ENCODE measurements around the gene PGAP2. TPM values are rescaled to one million over a fixed set of nuclear protein-coding genes. Genes with fewer than 3 reads are reported as not detected.

The PGAP2 gene
- total RNA-seq, 1 experiment from 2014 or later, result 39.5 TPM

- Histone ChIP-seq H3K4me1 (replicated peaks; ENCODE audit: insufficient read depth) (no peaks in the 10 kb centered on the region), H3K79me2 (ENCODE audit: low read depth) (peaks cover 23% of the 10 kb centered on the region), H2AFZ (no peak overlapping the region), H4K20me1 (ENCODE audit: insufficient read depth) (no peaks in the 10 kb centered on the region), H3K4me3 (no peak overlapping the region), H3K27ac (no peak overlapping the region), H3K4me2 (no peak overlapping the region), H3F3A (ENCODE audit: insufficient read depth, low read depth) (no peaks in the 10 kb centered on the region), H3K36me3 (ENCODE audit: low read depth) (no peaks in the 10 kb centered on the region), H3K9me2 (ENCODE audit: insufficient read depth) (no peaks in the 10 kb centered on the region), H3K27me3 (ENCODE audit: insufficient read depth, low read depth) (no peaks in the 10 kb centered on the region), H3K9me3 (ENCODE audit: insufficient read depth, low read depth) (no peaks in the 10 kb centered on the region)
- ChIA-PET POLR2A (ENCODE audit: unreplicated experiment) (no interaction called here), CTCF (no interaction called here)
- no peak for TF ChIP-seq EZH2 (IDR thresholded peaks at IDR 0.05; ENCODE audit: low read depth)
- TF ChIP-seq, protein P1, sequence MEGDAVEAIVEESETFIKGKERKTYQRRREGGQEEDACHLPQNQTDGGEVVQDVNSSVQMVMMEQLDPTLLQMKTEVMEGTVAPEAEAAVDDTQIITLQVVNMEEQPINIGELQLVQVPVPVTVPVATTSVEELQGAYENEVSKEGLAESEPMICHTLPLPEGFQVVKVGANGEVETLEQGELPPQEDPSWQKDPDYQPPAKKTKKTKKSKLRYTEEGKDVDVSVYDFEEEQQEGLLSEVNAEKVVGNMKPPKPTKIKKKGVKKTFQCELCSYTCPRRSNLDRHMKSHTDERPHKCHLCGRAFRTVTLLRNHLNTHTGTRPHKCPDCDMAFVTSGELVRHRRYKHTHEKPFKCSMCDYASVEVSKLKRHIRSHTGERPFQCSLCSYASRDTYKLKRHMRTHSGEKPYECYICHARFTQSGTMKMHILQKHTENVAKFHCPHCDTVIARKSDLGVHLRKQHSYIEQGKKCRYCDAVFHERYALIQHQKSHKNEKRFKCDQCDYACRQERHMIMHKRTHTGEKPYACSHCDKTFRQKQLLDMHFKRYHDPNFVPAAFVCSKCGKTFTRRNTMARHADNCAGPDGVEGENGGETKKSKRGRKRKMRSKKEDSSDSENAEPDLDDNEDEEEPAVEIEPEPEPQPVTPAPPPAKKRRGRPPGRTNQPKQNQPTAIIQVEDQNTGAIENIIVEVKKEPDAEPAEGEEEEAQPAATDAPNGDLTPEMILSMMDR (conservative IDR thresholded peaks at IDR 0.05), result no peak
- intact Hi-C loops (cut with micrococcal nuclease; ENCODE audit: unreplicated experiment), result no loop called here
- no TSS peak for BruUV-seq (replicated peaks)
- no peak for DNase-seq
These were observed 25.1 kb downstream of the PGAP2 start for GRCh38 chr11:3833449-3833848.

GRCh38 chr11:3834349-3834663 lies 25.9 kb downstream of the PGAP2 start:
- no peaks in the 10 kb centered on the region for H3K27me3 ChIP-seq (ENCODE audit: insufficient read depth, low read depth)
- no peaks in the 10 kb centered on the region for H3K9me3 ChIP-seq (ENCODE audit: insufficient read depth, low read depth)
- peaks cover 29% of the 10 kb centered on the region for H3K79me2 ChIP-seq (ENCODE audit: low read depth)
- no peaks in the 10 kb centered on the region for H3K4me1 ChIP-seq (replicated peaks; ENCODE audit: insufficient read depth)
- no peak overlapping the region for H3K27ac ChIP-seq
- no peak overlapping the region for H2AFZ ChIP-seq
- intact Hi-C loops (cut with micrococcal nuclease; ENCODE audit: unreplicated experiment), result no loop called here
- POLR2A ChIA-PET (ENCODE audit: unreplicated experiment), result no interaction called here
- no peaks in the 10 kb centered on the region for H3F3A ChIP-seq (ENCODE audit: insufficient read depth, low read depth)
- DNase-seq, result no peak
- CTCF ChIA-PET, result no interaction called here
- no peaks in the 10 kb centered on the region for H3K9me2 ChIP-seq (ENCODE audit: insufficient read depth)
- BruUV-seq (replicated peaks), result no TSS peak
- no peak for TF ChIP-seq EZH2 (IDR thresholded peaks at IDR 0.05; ENCODE audit: low read depth)
- TF ChIP-seq, protein P1 (conservative IDR thresholded peaks at IDR 0.05), result no peak
- no peak overlapping the region for H3K4me3 ChIP-seq
- no peaks in the 10 kb centered on the region for H4K20me1 ChIP-seq (ENCODE audit: insufficient read depth)
- no peaks in the 10 kb centered on the region for H3K36me3 ChIP-seq (ENCODE audit: low read depth)
- no peak overlapping the region for H3K4me2 ChIP-seq

- Histone ChIP-seq H3K4me3 (no peak overlapping the region), H3K4me1 (replicated peaks; ENCODE audit: insufficient read depth) (0 out of 2 replicates have a peak, but pooled peaks cover 3% of the 10 kb centered on the region), H3K27ac (no peak overlapping the region), H3K9me2 (ENCODE audit: insufficient read depth) (no peaks in the 10 kb centered on the region), H3K27me3 (ENCODE audit: insufficient read depth, low read depth) (no peaks in the 10 kb centered on the region), H3K36me3 (ENCODE audit: low read depth) (no peaks in the 10 kb centered on the region), H3K4me2 (no peak overlapping the region), H4K20me1 (ENCODE audit: insufficient read depth) (no peaks in the 10 kb centered on the region), H3K9me3 (ENCODE audit: insufficient read depth, low read depth) (no peaks in the 10 kb centered on the region), H3F3A (ENCODE audit: insufficient read depth, low read depth) (no peaks in the 10 kb centered on the region), H2AFZ (no peak overlapping the region), H3K79me2 (ENCODE audit: low read depth) (peaks cover 34% of the 10 kb centered on the region)
- DNase-seq, result no peak
- intact Hi-C loops (cut with micrococcal nuclease; ENCODE audit: unreplicated experiment), result no loop called here
- no TSS peak for BruUV-seq (replicated peaks)
- ChIA-PET CTCF (no interaction called here), POLR2A (ENCODE audit: unreplicated experiment) (no interaction called here)
- TF ChIP-seq, protein P1 (conservative IDR thresholded peaks at IDR 0.05), result no peak
- no peak for TF ChIP-seq EZH2 (IDR thresholded peaks at IDR 0.05; ENCODE audit: low read depth)
These were observed 26.5 kb downstream of the PGAP2 start for GRCh38 chr11:3834664-3835461.

Measured in PC-9 (cell line).